ENCODE results near the gene ZNF552.
"Not testable (repeated sequence)": the region's sequence is repeated elsewhere in the genome, so short reads cannot be mapped to it uniquely, and the experiment has no call there.

The ZNF552 gene

DNA sequence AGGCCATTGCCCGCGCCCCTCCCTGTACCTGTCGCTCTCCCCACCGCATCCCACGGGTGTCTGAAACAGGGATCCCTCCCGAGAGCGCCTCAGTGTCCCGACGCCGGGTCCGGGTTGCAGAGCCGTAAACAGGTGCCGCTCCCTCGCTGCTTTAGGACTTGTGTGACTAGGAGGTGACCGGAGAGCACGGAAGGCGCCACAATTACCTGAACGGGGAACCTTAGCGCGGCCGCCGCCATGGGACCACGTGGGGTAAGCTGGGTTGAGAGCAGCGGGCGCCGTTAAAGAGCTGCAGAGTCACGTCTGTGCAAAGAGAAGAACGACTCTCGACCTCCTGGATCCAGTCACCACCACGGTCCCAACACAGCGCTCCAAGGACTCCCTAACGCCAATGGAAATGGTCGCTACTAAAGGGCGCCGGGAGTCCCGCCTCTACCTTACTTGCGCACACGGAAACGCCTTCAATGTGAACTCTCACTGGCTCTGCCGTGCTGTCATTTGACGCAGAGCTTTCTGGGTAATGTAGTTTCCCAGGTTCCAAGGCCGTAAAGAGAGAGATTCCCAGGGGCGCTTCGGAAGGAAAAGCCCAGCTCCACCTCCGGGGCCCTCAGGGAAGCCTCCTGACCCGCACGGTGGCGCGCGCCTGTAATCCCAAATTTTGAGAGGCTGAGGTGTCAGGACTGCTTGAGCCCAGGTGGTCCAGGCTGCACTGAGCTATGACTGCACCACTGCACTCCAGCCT, at the start of gene ZNF552:
ZNF552 (minus strand) TSS at position 409 of the 742 bp plus-strand sequence; CDS start at position 239, 170 bp downstream.
- DNase-seq, result peak; percentile 71 to 87

DNA sequence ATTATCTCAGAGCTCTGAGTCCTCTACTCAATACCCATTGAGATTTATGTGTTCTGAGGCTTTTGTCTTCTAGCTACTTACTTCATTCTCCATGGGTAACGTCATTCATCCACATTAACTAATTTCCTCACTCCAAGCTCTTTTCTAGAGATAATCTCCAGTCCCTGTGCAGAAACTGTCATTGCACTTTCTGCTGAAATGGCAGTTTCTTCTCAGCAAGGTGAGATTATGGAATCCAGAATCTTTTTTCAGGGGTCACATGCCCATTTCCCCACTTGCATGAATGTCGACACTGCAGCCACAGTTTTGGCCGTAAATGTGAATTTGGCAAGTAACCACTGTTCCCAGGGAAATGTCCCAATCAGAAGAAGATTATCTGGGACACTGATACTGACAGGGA, 47.6 kb upstream of the ZNF552 start:
- not testable (repeated sequence) for DNase-seq

DNA sequence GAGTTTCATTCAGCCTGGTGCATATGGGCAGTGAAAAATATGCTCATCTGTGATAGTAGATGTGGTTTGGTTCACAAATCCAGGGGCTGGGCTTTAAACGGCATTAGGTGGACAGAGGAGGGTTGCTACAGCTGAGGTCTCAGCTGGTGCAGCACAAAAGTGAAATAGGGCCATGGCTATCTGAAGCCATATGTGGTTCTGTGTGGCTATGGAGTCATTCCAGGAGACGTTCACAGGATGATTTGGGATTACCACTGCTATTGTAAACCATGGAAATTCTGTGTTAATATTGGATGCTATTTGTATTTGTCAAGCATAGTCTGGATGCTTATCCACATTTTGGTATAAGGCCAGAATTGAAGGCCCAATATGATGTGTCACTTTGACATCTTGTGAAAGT, 39.4 kb upstream of the ZNF552 start:
- not testable (repeated sequence) for DNase-seq

DNA sequence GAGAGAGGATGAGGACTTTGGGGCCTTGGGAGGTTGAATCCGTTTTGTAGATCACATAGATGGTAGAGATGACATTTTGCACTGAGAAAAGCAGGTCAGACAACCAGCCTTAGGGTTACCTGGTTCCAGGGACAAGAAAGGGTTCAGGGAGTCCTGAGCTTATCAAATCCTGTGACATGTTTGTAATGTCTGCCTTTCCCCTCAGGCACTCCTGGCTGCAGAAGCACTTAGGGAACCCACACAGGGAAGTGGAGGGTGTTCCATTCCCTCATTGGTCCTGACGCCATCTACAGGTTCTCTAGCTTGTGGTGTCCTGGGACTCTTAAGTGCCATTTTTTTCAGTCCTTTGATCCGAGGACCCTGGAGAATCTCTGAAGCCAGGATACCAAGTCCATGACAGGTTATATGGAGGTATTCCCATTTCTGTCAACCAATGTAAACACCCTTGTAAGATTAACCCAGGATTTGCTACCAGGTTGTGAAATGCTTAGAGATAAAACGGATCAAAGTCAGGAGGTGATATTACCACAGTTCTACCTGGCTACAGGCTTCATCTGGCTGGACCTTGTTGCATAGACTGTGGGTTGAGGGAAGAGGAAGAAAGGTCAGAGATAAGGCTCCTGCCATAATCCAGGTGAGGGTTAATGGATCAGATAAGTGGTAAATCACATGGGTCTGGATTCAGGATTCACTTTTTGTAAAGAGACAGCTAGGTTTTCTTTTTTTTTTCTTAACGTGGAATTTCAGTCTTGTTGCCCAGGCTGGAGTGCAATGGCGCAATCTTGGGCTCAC, 37.3 kb upstream of the ZNF552 start:
- DNase-seq, result not testable (repeated sequence)

DNA sequence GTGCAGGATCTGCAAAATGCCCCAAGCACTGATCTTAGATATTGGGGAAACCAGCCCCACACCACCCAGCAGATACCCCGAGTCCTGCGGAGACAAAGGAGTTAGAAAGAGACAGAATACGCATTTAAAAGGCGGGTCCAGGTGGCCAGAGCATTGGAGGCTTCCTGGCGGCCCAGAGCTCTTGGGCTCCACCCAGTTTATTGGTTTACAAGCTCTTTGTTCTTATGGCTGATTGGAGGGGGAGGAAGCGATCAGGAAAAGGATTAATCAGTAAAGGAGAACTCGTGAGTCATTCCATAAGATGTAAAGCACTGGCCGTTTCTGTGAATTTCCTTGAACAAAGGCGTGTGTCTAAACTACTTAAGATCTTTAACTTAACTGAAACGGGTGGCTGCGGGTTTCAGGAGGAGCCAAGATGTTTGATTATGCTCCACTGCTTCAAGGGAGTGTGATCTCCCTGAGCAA, 35.9 kb upstream of the ZNF552 start:
- DNase-seq, result no peak

DNA sequence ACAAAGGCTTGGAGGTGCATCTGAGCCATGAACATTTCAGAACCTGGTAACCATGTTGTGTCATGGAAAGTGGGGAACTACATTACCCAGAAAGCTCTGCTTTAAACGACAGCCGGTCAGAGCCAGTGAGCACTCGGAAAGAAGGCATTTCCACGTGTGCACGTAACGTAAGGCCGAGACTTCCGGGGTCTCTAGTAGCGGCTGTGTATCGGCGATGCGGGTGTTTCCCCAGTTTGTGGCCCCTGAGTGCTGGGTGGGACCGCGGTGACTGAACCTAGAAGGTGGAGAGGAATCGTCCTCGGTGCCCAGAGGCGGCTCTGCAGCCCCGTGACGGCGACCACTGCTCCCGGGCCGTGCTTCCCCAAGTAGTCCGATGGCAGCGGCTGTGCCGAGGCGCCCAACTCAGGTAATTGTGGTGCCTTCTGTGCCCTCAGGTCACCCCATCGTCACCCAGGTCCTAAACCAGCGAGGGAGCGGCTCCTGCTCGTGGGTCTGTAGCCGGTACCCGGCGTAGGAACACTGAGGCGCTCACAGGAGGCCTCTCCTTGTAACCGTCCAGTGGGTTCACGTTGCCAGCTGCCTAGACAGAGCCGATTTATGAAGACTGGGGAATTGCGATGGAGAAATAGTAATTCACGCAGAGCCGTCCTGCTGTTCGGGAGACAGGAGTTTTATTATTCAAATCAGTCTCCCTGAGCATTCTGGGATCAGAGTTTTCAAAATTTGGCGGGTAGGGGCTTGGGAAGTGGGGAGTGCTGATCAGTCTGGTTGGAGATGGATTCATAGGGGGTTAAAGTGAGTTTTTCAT, 35.2 kb upstream of the ZNF552 start, which contains the start of gene ZNF587:
ZNF587 (plus strand) TSS at position 194 of the 808 bp plus-strand sequence; CDS start at position 374, 180 bp downstream.
- peak; percentile 42 to 67 for DNase-seq

DNA sequence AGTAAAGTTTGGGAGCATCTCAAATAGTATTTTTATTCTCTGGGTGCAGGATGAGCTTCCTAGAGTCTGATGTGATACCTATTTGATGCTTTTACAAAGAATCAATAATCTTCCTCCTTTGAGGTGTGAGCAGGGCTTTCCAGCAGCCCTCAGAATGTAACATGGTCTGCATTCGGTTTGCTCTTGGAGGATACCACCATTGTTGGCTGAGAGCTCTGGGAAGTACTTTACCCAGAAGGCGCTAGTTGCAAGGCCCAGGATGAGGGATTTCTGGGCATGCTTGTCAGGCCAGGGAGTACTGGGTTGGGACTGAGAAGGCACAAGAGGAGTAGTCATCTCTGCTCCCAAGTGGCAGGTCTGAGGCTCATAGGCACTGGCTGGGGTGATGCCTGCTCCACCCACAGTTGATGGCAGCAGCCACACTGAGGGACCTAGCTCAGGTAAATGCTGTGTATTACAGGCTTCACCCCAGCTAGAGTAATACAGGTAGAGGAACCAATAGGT, 34.5 kb upstream of the ZNF552 start:
- DNase-seq, result not testable (repeated sequence)

DNA sequence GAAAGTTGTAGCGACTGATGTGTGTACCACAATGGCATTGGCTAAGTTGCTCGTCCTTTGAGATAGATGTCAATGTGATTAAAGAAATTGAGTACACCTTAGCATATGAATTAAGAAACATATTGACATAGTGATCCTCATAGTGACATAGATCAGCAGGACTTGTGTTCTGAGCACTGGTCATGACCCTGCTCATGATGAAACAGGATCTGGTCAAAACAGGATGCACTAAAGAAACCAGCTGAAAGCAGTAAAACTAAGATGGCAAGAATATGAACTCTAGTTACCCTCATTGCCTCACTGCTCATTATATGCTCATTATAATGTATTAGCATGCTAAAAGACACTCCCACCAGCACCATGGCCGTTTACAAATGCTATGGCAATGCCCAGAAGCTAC, 32.5 kb upstream of the ZNF552 start:
- DNase-seq, result not testable (repeated sequence)

DNA sequence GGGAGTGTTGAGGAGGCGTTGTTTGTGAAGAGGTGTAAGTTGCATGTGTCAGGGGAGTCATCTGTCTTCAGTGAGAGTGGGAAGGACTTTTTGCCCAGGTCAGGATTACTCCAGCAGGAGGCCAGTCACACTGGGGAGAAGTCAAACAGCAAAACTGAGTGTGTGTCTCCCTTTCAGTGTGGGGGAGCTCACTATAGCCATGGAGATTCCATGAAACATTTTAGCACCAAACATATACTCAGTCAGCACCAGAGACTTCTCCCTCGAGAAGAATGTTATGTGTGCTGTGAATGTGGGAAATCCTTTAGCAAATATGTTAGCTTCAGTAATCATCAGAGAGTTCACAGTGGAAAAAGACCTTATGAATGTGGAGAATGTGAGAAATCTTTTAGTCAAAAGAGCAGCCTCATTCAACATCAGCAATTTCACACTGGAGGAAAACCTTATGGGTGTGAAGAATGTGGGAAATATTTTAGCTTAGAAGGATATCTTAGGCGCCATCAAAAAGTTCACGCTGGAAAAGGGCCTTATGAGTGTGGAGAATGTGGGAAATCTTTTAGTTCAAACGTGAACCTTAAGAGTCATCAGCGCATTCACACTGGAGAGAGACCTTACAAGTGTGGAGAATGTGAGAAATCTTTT, 26.5 kb upstream of the ZNF552 start:
- no peak for DNase-seq

DNA sequence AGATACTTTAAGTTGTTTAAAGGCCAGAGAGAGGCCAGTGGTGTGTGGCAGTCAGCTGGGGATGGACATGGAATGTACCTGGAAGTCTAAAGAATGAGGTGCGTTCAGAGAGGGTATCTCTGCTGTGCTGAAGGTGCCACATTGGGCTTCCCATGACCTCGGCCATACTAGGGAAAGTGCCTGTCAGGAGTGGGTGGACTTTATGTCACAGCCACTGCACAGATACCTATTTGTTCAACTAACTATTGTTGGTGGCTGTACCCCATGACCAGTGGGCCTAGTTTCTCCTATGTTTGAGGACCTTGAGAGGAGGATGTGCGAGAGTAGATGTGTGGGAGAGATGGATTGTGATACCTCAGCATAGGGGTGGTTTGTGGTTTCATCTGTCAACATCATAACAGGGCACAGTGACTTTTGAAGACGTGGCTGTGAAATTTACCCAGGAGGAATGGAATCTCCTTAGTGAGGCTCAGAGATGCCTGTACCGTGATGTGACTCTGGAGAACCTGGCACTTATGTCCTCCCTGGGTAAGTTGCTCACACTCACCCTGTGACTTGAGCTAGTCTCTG, 24.0 kb upstream of the ZNF552 start:
- DNase-seq, result not testable (repeated sequence)

DNA sequence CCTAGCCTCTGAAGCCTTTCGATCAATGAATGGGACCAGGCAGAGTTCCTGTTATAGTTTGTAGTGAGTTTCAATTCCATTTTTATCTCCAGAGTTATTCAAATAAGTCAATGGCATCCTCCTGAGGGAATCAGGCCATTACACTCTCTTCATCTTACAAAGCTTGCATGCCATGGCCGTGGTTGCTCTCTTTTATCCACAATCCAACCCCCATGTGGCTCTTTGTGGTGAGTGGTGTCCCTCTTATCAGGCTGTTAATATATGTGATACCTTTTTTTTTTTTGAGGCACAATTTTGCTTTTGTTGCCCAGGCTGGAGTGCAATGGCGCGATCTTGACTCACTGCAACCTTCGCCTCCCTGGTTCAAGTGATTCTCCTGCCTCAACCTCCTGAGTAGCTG, 22.3 kb upstream of the ZNF552 start:
- DNase-seq, result not testable (repeated sequence)

DNA sequence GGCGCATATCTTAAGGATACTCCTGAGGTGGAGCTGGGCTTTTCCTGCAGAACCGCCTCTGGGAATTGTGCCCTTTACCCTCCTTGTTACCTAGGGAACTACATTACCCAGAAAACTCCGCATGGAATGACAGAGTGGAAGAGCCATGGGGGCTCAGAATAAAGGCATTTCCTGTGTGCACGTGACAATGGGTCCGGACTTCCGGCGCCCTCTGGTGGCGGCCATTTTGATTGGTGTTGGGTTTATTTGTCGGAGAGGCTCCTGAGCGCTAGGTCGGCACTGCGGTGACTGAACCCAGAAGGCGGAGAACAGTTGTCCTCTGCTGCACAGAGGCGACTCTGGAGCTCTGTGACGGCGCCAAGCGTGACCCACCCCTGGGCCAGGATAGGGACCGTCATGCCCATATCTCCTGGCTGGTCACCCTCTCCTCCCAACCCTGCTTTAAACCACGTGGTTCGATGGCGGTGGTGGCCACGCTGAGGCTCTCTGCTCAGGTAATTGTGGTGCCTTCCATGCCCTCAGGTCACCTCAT, 15.4 kb upstream of the ZNF552 start, which contains the start of gene ZNF587B:
ZNF587B (plus strand) TSS at position 229 of the 532 bp plus-strand sequence; CDS start at position 459, 230 bp downstream.
- DNase-seq, result peak in 1 of 2 experiments; percentile 4

DNA sequence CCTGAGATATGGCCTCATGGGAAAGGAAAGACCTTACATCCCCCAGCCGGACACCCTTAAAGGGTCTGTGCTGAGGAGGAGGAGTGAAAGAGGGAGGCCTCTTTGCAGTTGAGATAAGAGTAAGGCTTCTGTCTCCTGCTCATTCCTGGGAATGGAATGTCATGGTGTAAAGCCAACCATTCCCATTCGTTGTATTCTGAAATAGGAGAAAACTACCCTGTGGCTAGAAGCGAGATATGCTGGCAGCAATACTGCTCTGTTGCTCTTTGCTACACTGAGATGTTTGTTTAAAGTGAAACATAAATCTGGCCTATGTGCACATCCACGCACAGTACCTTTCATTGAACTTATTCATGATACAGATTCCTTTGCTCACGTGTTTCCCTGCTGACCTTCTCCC, 14.6 kb upstream of the ZNF552 start:
- no peak for DNase-seq

DNA sequence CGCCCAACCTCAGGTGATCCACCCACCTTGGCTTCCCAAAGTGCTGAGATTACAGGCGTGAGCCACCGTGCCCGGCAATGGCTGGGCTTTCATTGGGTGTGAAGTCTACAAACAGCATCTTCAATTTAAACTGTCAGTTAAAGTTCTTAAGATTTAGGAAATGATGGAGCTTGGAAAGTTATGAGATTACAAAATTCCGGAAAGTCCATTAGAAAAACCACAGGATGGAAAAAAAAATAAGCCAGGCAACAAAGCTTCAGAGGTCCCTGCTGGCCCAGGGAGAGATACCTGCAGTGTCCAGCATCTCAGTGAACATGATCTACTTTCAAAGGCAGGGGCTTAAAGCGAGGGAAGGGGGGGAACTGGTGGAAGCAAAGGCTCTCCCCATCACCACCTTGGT, 10.8 kb upstream of the ZNF552 start:
- DNase-seq, result no peak

DNA sequence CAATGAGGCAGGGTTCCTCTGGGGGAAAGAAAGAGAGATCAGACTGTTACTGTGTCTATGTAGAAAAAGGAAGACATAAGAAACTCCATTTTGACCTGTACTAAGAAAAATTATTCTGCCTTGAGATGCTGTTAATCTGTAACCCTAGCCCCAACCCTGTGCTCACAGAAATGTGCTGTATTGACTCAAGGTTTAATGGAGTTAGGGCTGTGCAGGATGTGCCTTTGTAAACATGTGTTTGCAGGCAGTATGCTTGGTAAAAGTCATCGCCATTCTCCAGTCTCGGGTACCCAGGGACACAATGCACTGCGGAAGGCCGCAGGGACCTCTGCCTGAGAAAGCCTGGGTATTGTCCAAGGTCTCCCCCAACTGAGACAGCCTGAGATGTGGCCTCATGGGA, 8.9 kb upstream of the ZNF552 start:
- not testable (repeated sequence) for DNase-seq

DNA sequence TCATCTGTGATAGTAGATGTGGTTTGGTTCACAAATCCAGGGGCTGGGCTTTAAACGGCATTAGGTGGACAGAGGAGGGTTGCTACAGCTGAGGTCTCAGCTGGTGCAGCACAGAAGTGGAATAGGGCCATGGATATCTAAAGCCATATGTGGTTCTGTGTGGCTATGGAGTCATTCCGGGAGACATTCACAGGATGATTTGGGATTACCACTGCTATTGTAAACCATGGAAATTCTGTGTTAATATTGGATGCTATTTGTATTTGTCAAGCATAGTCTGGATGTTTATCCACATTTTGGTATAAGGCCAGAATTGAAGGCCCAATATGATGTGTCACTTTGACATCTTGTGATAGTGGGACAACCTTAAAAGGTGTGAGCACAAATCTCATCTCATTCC, 8.4 kb upstream of the ZNF552 start:
- not testable (repeated sequence) for DNase-seq

DNA sequence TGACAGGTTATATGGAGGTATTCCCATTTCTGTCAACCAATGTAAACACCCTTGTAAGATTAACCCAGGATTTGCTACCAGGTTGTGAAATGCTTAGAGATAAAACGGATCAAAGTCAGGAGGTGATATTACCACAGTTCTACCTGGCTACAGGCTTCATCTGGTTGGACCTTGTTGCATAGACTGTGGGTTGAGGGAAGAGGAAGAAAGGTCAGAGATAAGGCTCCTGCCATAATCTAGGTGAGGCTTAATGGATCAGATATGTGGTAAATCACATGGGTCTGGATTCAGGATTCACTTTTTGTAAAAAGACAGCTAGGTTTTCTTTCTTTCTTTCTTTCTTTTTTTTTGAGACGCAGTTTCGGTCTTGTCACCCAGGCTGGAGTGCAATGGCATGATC, 6.8 kb upstream of the ZNF552 start:
- not testable (repeated sequence) for DNase-seq

DNA sequence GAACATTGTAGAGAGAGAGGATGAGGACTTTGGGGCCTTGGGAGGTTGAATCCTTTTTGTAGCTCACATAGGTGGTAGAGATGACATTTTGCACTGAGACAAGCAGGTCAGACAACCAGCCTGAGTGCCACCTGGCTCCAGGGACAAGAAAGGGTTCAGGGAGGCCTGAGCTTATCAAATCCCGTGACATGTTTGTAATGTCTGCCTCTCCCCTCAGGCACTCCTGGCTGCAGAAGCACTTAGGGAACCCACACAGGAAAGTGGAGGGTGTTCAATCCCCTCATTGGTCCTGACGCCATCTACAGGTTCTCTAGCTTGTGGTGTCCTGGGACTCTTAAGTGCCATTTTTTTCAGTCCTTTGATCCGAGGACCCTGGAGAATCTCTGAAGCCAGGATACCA, 6.4 kb upstream of the ZNF552 start:
- not testable (repeated sequence) for DNase-seq

DNA sequence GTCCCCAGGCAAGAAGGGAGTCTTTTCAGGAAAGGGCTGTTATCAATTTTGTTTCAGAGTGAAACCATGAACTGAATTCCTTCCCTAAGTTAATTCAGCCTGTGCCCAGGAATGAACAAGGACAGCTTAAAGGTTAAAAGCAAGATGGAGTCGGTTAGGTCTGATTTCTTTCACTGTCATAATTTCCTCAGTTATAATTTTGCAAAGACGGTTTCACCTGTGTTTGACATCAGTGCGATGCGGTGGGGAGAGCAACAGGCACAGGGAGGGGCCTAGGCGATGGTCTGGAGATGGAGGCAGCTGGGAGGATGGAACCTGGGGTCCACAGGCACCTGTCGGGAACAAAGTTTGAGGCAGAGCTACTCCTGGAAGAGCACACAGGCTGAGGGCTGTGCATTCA, 5.9 kb upstream of the ZNF552 start:
- DNase-seq, result no peak

DNA sequence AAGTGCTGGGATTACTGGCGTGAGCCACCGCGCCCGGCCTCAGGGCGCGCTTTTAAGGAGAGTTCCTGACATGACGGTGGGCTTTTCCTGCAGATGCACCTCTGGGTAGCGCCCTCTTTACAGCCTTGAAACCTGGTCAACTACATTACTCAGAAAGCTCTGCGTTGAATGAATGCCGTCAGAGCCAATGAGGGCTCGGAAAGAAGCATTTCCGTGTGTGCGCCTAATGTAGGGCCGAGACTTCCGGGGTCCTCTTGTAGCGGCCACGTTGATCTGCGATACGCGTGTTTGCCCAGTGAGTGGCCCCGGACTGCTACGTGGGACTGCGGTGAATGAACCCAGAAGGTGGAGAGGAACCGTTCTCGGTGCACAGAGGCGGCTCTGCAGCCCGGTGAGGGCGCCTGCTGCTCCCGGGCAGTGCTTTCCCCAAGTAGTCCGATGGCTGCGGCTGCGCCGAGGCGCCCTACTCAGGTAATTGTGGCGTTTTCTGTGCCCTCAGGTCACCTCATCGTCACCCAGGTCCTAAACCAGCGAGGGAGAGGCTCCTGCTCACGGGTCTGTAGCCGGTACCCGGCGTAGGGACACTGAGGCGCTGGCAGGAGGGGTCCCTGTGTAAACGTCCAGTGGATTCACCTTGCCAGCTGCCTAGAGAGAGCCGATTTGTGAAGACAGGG, 4.9 kb upstream of the ZNF552 start:
- peak; percentile 41 to 58 for DNase-seq

DNA sequence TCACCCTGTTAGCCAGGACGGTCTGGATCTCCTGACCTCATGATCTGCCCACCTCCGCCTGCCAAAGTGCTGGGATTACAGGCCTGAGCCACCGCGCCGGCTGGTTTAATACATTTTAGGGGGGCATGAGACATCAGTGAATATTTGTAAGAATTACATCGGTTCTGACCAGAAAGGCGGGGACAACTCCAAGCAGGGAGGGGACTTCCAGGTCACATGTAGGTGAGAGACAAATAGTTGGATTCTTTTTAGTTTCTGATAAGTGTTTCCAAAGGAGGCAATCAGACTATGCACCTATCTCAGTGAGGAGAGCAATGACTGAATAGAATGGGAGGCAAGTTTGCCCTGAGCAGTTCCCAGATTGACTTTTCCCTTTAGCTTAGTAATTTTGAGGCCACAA, 3.7 kb upstream of the ZNF552 start:
- DNase-seq, result no peak
